Hypothalamus (tissue), 51 donors: ENCODE measurements around the gene AOPEP.

Source experiments
- DNase-seq, 51 donors: peaks; one replicate each; lab custom pipeline; 2025; lab: John Stamatoyannopoulos, UW

The AOPEP gene

DNA sequence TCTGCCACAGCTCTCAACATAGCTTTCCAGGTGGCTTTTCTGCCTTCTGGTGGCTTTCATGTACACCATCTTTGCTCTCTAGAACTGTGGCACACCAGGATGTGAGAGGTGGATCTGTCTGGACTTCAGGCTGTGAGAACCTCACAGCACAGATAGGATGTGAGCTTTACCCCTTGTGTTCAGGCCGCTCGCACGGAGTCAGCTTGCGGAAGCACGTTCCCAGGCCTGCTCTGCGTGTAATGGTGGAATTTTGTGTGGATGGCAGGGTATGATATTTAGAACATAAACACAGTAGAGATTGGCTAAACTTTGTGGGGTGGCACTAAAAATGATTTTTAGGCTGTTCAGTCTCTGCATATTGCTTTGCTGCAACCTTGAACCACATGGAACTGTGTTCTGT is 340.6 kb downstream of the AOPEP start:
- no peak for DNase-seq

GRCh38 chr9:95067897-95068296 is 341.4 kb downstream of the AOPEP start:
- no peak for DNase-seq

GRCh38 chr9:95070549-95071021 is 344.1 kb downstream of the AOPEP start:
- DNase-seq = no peak

DNA sequence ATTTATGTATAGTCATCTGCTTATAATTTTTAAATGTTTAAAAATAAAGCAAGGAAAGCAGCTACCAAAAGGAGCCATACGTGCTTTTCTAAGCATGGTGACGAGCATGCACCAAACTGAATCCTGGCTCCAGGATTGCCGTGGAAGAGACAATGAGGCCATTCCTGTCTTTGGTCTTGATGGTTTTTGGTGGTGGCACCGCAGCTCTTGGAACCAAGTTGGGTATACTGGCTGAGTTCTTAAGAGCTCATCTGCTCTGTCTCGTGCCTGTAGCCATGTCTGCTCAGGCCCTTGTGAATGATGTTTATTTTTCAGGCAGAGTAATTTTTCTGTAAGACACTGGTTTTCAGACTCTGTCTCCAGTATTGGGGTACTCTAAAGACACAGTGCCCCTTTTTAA is 345.0 kb downstream of the AOPEP start:
- no peak for DNase-seq

GRCh38 chr9:95071925-95072324 is 345.4 kb downstream of the AOPEP start:
- no peak for DNase-seq

GRCh38 chr9:95073042-95073607 is 346.6 kb downstream of the AOPEP start:
- no peak for DNase-seq

GRCh38 chr9:95073918-95074317 is 347.4 kb downstream of the AOPEP start:
- DNase-seq = no peak

DNA sequence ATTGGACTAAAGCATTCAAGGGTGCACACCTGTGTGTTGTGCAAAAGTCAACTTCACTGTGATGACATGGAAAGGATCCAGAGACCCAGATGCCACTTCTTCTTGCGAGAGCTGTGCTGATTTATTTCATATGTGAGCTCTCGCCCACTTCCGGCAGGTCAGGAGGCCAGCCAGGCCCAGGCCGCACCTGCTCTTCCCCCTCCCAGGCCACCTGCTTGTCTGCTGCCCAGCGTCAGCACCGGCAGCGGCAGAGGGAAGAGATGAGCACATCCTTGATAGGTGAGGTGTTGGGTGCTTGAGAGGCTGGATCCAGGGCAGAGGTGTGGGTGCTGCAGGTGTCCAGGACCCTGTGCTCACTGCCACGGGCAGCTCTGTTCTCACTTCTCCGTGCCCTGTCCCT is 348.1 kb downstream of the AOPEP start:
- no peak for DNase-seq

DNA sequence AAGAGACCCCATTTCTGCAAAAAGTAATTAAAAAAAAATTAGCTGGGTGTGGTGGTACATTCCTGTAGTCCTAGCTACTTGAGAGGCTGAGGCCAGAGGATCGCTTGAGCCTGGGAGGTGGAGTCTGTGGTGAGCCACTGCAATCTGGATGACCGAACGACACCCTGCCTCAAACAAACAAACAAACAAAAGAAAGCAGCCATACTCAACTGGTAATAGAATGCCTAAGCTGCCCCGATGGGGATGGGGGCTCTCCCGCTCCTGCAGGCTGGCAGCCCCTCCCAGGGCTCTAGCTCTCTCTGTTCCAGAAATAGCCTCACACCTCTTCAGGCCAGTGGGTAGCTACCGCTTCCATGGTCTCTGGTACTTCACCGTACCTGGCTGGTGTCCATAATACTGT is 349.2 kb downstream of the AOPEP start:
- DNase-seq = no peak

DNA sequence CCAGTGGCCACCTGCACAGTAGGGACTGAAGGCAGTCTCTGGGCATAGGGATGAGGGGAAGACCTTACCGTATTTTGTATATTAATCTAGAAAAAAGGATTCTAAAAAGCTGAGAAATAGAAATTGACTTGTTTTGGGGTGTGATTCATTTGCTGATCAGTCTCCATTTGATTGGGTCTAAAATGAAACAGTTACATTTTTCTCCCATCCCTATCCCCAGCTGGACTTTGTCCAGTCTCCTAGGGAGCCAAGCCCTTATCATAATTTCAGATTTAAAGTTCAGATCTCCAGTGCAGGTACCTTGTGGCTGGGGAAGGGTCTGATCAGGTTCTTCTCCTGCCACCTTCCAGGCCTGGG is 350.2 kb downstream of the AOPEP start:
- no peak for DNase-seq

- peak in 22 of 51 donors; percentile 28 to 76 (median 50) for DNase-seq
These were observed 350.7 kb downstream of the AOPEP start for GRCh38 chr9:95077053-95077765.

- DNase-seq = peak in 11 of 51 donors; percentile 26 to 55 (median 44)
These were observed 351.4 kb downstream of the AOPEP start for GRCh38 chr9:95077766-95078370.

DNA sequence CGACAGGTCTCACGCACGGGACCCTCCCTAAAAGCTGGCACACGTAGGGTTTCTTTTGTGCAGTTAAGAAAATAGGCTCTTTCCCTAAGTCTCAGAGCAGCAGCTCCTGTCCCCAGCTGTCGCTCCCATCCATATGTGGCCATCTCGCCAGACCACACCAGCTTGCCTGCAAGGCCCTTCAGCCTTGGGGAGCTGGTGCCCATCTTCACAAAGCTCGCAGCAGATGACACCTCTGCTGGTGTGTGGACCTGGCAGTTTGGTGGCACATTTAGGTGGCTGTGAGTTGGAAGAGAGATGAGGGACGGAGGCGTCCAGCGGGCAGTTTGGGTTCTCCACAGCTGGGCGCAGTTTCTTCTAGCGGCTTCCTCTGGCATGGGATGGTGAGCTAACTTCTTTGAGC is 352.0 kb downstream of the AOPEP start:
- DNase-seq = no peak

DNA sequence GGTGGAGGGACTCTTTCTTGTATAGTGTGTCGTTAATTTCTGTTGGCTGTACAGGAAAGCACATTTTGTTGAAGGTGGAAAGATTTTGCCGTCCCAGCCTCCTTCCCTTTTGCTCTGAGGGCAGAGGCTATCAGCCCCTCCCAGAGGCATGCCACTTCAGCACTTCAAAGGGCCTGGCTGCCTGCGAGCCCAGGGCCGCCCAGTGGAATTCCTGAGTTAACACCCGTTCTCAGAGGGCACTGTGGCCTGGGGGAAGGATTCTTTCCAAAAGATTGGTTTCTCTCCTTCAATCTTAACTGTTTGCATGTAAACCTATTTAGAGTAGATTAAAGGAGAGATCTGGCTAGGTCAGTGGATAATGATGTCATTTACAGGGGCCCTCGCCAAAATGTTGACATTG is 352.4 kb downstream of the AOPEP start:
- no peak for DNase-seq

DNA sequence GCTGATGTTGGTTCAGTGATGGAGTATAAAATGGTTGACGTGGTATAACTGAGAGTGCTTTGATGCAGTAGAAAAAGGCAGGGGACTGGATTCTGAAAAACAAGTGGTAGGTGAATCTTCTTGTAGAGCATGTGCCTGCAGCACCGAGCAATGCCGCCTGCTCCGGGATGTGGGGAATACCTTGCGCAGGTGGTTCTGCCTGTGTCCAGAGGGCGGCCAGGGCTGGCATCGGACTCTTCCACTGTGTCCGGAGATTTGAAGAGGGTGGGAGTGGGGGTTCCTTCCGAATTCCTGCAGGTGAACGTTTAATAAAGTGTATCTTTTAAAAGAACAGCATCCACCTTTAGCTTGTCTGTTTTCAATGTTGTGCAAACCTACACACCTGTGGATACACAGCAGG is 353.0 kb downstream of the AOPEP start:
- no peak for DNase-seq

DNA sequence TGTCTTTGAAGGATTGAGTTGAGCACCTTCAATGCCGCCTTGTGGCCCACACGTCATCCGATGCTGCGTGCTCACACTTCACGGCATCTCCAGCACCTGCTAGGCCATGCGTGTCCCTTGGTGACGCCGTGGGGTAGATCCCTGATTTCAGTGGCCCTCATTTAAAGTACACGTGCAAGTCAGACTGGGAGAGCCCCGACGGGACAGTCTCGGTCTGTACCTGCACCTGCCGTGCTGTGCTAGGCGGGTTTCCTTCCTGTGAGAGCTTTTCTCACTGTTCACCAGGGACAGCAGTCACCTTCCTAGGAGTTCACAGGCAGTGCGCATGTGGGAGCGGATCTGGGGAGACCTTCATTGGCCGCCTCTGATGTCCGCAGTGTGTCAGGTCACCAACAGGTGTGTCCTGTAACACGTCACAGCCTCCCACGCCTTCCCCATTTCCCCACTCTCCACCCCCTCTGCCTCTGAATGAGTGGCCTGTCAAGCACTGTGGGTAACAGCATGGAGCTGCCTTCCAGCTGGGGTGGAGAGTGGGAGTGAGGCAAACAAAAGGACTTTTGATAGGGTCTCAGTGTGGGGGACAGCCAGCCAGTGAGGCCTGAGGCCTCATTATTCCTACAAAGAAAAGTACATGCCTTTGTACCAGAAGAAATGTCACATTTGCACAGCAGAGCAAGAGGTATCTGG is 354.6 kb downstream of the AOPEP start:
- peak in 37 of 51 donors; percentile 28 to 88 (median 68) for DNase-seq

GRCh38 chr9:95081998-95082397 is 355.5 kb downstream of the AOPEP start:
- DNase-seq = no peak

GRCh38 chr9:95082401-95083084 is 356.0 kb downstream of the AOPEP start:
- no peak for DNase-seq

GRCh38 chr9:95083086-95083768 is 356.7 kb downstream of the AOPEP start:
- no peak for DNase-seq

GRCh38 chr9:95084254-95084934 is 357.9 kb downstream of the AOPEP start:
- DNase-seq = peak in 2 of 51 donors; percentile 30 to 35
